ENCODE results near the gene ADAMTS17.

DNA sequence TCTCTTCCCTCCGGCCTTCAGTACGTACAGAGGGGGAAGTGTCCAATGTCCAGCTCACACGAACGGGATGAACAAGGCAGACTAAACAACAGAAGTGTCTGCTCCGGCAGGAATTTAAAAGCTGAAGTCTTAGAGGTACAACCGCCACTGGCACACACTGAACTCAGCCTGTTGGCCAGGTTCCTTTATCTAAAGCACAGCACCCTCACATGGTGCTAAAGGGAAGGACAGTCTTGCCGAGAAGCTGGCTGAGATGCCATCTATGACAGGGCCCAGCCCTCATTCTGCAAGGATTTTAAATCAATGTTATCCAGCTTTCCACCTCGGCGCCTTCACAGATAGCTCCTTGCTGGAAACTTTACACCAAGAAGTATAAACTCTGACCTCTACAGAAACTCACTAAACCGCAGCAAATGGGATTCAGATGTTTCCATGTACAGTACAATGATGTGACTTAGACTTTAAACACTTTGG lies 2.8 kb downstream of the ADAMTS17 start:
- TF ChIP-seq BMI1 (IDR thresholded peaks at IDR 0.05; ENCODE audit: low read length) (no peak), CHD2 (IDR thresholded peaks at IDR 0.05; ENCODE audit: low read depth, low read length) (no peak)
